ENCODE data around the gene PRKCZ.

The PRKCZ gene

DNA sequence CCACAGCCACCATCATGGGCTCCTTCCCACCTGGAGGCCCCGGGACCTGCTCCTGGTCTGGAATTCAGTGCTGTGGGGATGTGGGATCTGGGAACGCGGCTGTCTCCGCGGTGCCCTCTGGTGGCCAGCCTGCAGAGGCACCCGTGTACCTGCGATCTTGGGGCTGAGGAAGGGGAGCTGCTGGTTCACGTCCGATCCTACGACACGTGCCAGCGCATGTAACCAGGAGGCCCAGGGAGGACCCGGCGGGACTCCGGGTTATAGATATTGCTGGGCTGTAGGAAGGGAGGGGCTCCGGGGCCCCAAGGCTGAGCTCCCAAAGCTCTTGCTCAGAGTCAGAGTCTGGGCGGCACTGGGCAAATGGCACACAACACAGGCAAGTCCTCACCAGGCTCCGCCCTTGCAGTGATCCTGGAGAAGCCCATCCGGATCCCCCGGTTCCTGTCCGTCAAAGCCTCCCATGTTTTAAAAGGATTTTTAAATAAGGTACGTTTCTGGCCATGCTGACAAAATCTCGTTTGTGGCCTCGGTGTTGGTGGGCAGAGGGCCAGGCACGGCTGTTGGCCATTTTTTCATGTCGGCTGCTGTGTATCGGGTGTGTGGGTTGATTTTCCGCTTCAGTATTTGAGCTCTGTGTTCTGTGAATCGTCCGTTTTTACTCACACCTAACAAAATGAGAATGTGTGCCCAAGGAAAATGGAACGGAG lies 124.3 kb downstream of the PRKCZ start:
- H3K9me3 ChIP-seq (ENCODE audit: insufficient read depth, low read length), result no peaks in the 10 kb centered on the region
- no peak overlapping the region for H3K9ac ChIP-seq (ENCODE audit: insufficient read length, low read depth)
- TF ChIP-seq ZNF274 (IDR thresholded peaks at IDR 0.05; ENCODE audit: low read depth, low read length) (no peak), SUZ12 (IDR thresholded peaks at IDR 0.05; ENCODE audit: extremely low read depth, insufficient read depth, insufficient read length) (no peak), YY1 (IDR thresholded peaks at IDR 0.05; ENCODE audit: insufficient read depth, insufficient read length) (no peak)
- H3K27me3 ChIP-seq (ENCODE audit: insufficient read depth, insufficient read length), result no peaks in the 10 kb centered on the region
- H3K36me3 ChIP-seq (ENCODE audit: insufficient read depth, insufficient read length, low read length), result peaks cover 31% of the 10 kb centered on the region
- DNase-seq (ENCODE audit: low read depth, low spot score), result no peak
- peaks cover 2% of the 10 kb centered on the region for H3K4me1 ChIP-seq (ENCODE audit: insufficient read depth, insufficient read length)
- H3K4me3 ChIP-seq (ENCODE audit: insufficient read length, low read depth), result no peak overlapping the region

DNA sequence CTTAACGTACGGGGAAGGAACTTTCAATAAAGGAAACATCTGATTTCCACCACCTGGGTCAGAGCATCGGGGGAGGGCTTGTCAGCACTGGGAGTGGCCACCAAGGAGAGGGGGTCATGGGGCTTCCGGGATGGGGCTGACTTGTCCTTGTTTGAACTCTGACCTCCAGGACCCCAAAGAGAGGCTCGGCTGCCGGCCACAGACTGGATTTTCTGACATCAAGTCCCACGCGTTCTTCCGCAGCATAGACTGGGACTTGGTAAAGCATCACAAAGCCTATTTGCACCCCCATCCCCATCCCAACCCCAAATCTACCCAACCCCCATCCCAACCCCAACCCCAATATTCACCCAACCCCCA lies 124.8 kb downstream of the PRKCZ start:
- Histone ChIP-seq H3K9me3 (ENCODE audit: insufficient read depth, low read length) (no peaks in the 10 kb centered on the region), H3K4me1 (ENCODE audit: insufficient read depth, insufficient read length) (peaks cover 4% of the 10 kb centered on the region), H3K4me3 (ENCODE audit: insufficient read length, low read depth) (no peak overlapping the region), H3K27me3 (ENCODE audit: insufficient read depth, insufficient read length) (no peaks in the 10 kb centered on the region), H3K9ac (ENCODE audit: insufficient read length, low read depth) (no peak overlapping the region), H3K36me3 (ENCODE audit: insufficient read depth, insufficient read length, low read length) (peaks cover 35% of the 10 kb centered on the region)
- no peak for TF ChIP-seq SUZ12 (IDR thresholded peaks at IDR 0.05; ENCODE audit: extremely low read depth, insufficient read depth, insufficient read length)
- TF ChIP-seq YY1 (IDR thresholded peaks at IDR 0.05; ENCODE audit: insufficient read depth, insufficient read length), result no peak
- TF ChIP-seq ZNF274 (IDR thresholded peaks at IDR 0.05; ENCODE audit: low read depth, low read length), result no peak
- DNase-seq (ENCODE audit: low read depth, low spot score), result no peak

DNA sequence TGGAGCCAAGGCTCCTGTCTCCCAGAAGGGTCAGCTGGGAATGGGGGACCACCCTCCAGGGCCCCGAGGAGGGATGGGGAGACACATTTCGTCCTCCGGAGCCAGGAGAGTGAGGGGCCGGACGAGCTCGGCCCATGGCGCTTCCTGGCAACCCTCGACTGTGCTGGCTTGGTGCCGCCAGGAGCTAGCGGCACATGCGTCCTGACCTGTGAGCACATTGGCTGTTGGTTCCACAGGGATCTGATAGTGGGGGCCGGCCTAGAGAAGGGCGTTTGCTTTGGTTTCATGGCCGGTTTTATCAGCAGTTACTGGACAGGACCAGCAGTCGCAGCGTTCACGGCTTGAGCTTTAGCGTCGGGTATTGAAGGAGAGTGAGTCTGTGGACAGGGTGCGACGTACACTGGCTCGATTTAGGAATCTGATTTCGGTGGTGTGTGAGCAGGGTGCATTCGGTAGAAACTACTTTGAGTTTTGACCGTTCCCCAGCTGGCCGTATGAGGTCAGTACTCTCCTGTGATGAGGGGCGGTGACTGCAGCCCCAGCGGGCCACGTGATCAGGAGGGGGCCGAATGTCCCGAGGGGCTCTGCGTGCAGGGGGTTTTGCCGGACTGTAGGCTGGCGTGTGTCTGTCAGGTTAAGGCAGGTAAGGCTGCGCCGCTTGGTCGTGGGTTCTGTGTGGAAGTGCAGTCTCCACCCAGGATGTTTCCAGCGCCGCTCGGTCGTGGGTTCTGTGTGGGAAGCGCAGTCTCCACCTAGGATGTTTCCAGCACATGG lies 125.7 kb downstream of the PRKCZ start:
- Histone ChIP-seq H3K4me3 (ENCODE audit: insufficient read length, low read depth) (no peak overlapping the region), H3K36me3 (ENCODE audit: insufficient read depth, insufficient read length, low read length) (peaks cover 43% of the 10 kb centered on the region), H3K9ac (ENCODE audit: insufficient read length, low read depth) (no peak overlapping the region), H3K9me3 (ENCODE audit: insufficient read depth, low read length) (no peaks in the 10 kb centered on the region), H3K27me3 (ENCODE audit: insufficient read depth, insufficient read length) (no peaks in the 10 kb centered on the region), H3K4me1 (ENCODE audit: insufficient read depth, insufficient read length) (peaks cover 4% of the 10 kb centered on the region)
- DNase-seq (ENCODE audit: low read depth, low spot score), result no peak
- TF ChIP-seq YY1 (IDR thresholded peaks at IDR 0.05; ENCODE audit: insufficient read depth, insufficient read length) (no peak), ZNF274 (IDR thresholded peaks at IDR 0.05; ENCODE audit: low read depth, low read length) (no peak), SUZ12 (IDR thresholded peaks at IDR 0.05; ENCODE audit: extremely low read depth, insufficient read depth, insufficient read length) (no peak)

DNA sequence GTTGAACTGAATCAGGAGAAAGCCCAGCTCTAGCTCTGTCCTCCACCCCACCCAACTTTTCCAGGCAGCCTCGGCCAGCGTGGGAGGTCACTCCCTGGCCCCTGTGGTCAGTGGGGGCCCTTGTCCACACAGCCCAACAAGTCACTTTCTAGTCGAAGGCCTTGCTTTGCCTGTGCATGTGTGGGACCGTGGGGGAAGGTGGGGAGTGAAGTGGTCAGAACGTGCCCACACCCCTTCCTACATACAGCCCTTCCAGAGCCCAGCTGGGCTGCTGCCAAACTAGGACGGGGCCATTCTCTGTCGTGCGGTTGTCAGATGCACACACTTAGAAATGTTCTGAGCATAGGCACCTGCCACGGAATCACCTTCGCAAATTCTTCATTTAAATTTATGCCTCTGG lies 126.4 kb downstream of the PRKCZ start:
- no peak overlapping the region for H3K9ac ChIP-seq (ENCODE audit: insufficient read length, low read depth)
- no peak overlapping the region for H3K4me3 ChIP-seq (ENCODE audit: insufficient read length, low read depth)
- peaks cover 4% of the 10 kb centered on the region for H3K4me1 ChIP-seq (ENCODE audit: insufficient read depth, insufficient read length)
- no peaks in the 10 kb centered on the region for H3K27me3 ChIP-seq (ENCODE audit: insufficient read depth, insufficient read length)
- H3K36me3 ChIP-seq (ENCODE audit: insufficient read depth, insufficient read length, low read length), result peaks cover 43% of the 10 kb centered on the region
- no peak for TF ChIP-seq ZNF274 (IDR thresholded peaks at IDR 0.05; ENCODE audit: low read depth, low read length)
- no peak for TF ChIP-seq YY1 (IDR thresholded peaks at IDR 0.05; ENCODE audit: insufficient read depth, insufficient read length)
- TF ChIP-seq SUZ12 (IDR thresholded peaks at IDR 0.05; ENCODE audit: extremely low read depth, insufficient read depth, insufficient read length), result no peak
- H3K9me3 ChIP-seq (ENCODE audit: insufficient read depth, low read length), result no peaks in the 10 kb centered on the region
- DNase-seq (ENCODE audit: low read depth, low spot score), result no peak

DNA sequence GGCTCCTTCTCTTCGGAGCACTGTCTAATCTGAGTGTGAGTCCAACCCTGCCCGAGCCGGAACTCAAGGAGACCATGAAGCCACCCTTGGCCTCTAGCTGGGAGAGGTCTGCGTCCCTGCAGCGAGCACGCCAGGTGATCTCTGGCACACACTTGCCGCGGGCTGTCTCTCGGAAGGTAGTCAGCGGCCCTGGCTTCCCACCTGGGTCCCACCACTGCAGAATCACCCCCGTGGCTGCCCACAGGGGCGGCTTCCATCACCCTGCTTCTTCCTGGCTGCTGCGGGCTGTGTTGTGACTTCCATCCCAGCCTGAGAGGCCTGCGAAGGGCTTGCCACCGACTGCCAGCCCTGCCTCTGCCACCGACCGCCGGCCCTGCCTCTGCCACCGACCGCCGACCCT lies 127.3 kb downstream of the PRKCZ start:
- Histone ChIP-seq H3K9ac (ENCODE audit: insufficient read length, low read depth) (no peak overlapping the region), H3K27me3 (ENCODE audit: insufficient read depth, insufficient read length) (no peaks in the 10 kb centered on the region), H3K9me3 (ENCODE audit: insufficient read depth, low read length) (no peaks in the 10 kb centered on the region), H3K4me3 (ENCODE audit: insufficient read length, low read depth) (no peak overlapping the region), H3K36me3 (ENCODE audit: insufficient read depth, insufficient read length, low read length) (peaks cover 44% of the 10 kb centered on the region), H3K4me1 (ENCODE audit: insufficient read depth, insufficient read length) (peaks cover 4% of the 10 kb centered on the region)
- TF ChIP-seq ZNF274 (IDR thresholded peaks at IDR 0.05; ENCODE audit: low read depth, low read length), result no peak
- no peak for TF ChIP-seq YY1 (IDR thresholded peaks at IDR 0.05; ENCODE audit: insufficient read depth, insufficient read length)
- no peak for TF ChIP-seq SUZ12 (IDR thresholded peaks at IDR 0.05; ENCODE audit: extremely low read depth, insufficient read depth, insufficient read length)
- no peak for DNase-seq (ENCODE audit: low read depth, low spot score)

DNA sequence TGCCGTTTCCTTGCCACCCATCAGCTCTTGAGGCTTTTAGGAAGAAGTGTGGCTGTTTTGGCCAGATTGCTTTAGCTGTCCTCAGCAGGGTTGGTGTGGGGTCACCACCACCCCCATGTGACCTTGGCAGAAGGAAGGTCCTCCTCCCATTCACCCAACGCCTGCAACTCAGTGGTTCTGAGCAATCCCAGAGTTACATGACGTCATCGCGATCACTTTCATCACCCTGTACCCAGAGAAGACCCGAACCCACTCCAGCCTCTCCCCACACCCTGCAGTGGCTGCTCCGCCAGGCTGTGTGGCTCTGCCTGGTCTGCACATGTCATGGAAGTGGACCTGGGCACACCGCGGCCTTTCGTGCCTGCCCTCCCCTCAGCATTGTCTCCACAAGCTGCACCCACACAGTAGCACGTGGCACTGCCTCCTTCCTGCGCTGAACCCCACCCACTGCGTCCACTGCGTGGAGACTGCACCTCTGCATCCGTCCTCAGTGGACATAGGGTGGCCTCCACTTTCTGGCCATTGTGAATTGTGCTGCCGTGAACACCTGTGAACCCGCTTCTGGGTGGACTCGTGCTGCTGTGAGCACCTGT lies 127.8 kb downstream of the PRKCZ start:
- H3K4me3 ChIP-seq (ENCODE audit: insufficient read length, low read depth), result no peak overlapping the region
- no peaks in the 10 kb centered on the region for H3K27me3 ChIP-seq (ENCODE audit: insufficient read depth, insufficient read length)
- no peak overlapping the region for H3K9ac ChIP-seq (ENCODE audit: insufficient read length, low read depth)
- DNase-seq (ENCODE audit: low read depth, low spot score), result no peak
- H3K9me3 ChIP-seq (ENCODE audit: insufficient read depth, low read length), result no peaks in the 10 kb centered on the region
- no peak for TF ChIP-seq YY1 (IDR thresholded peaks at IDR 0.05; ENCODE audit: insufficient read depth, insufficient read length)
- TF ChIP-seq SUZ12 (IDR thresholded peaks at IDR 0.05; ENCODE audit: extremely low read depth, insufficient read depth, insufficient read length), result no peak
- TF ChIP-seq ZNF274 (IDR thresholded peaks at IDR 0.05; ENCODE audit: low read depth, low read length), result no peak
- H3K36me3 ChIP-seq (ENCODE audit: insufficient read depth, insufficient read length, low read length), result peaks cover 43% of the 10 kb centered on the region
- H3K4me1 ChIP-seq (ENCODE audit: insufficient read depth, insufficient read length), result peaks cover 4% of the 10 kb centered on the region

DNA sequence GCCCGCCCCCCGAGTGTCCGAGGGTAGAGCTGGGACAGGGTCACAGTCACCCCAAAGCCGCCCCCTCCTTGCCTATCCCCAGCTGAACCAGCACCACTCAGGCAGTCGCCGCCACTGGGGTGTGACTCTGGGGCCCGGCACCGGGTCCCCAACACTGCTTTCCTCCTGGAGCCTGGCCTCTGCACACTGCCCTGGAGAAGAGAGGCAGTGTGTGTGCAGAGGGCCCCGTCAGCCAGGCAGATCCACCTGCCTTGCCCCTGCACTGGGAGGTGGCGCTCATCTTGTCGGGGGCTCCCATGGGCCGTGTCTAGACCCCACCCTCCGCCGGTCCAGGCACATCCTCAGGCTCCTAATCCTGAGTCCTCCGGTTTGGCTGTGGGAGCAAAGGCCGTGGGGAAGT lies 128.7 kb downstream of the PRKCZ start:
- no peak for TF ChIP-seq ZNF274 (IDR thresholded peaks at IDR 0.05; ENCODE audit: low read depth, low read length)
- no peak for TF ChIP-seq SUZ12 (IDR thresholded peaks at IDR 0.05; ENCODE audit: extremely low read depth, insufficient read depth, insufficient read length)
- no peak for TF ChIP-seq YY1 (IDR thresholded peaks at IDR 0.05; ENCODE audit: insufficient read depth, insufficient read length)
- Histone ChIP-seq H3K4me1 (ENCODE audit: insufficient read depth, insufficient read length) (peaks cover 4% of the 10 kb centered on the region), H3K27me3 (ENCODE audit: insufficient read depth, insufficient read length) (no peaks in the 10 kb centered on the region), H3K9me3 (ENCODE audit: insufficient read depth, low read length) (no peaks in the 10 kb centered on the region), H3K4me3 (ENCODE audit: insufficient read length, low read depth) (no peak overlapping the region), H3K36me3 (ENCODE audit: insufficient read depth, insufficient read length, low read length) (peaks cover 44% of the 10 kb centered on the region), H3K9ac (ENCODE audit: insufficient read length, low read depth) (no peak overlapping the region)
- no peak for DNase-seq (ENCODE audit: low read depth, low spot score)

Data from NT2/D1 (cell line).